ENCODE measurements around the gene RTCB. TPM values are rescaled to one million over a fixed set of nuclear protein-coding genes. Genes with fewer than 3 reads are reported as not detected.

The RTCB gene
- total and polyA plus RNA-seq, 2 donors from 2014 or later = 69.7 to 82.4 TPM

DNA sequence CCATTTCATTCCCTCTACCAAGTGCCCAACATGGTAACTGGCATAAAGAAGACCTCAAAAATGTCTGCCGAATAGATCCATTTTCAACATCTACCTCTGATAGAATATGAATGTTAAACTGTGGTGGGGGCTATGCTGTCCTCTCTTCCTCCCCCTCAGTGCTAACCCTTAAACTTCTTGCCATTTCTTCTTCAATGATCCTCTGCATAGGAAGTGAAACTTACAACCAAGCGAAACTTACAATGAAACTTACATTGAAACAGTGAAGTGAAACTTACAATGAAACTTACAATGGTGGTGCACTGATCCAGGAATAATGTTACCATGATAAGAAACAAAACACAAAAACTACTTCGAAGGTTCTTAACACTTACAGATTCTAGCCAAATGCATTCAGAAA is 4.7 kb downstream of the RTCB start:
- Histone ChIP-seq H3K27me3 (ENCODE audit: control insufficient read depth, insufficient read depth, low read length) (no peaks in the 10 kb centered on the region), H3K4me1 (ENCODE audit: control insufficient read depth in 2 of 3, insufficient read depth in 2 of 3, low read depth in 1 of 3, low read length in 3 of 3) (peaks cover 0 to 16% (median 8%) of the 10 kb centered on the region in 3 donors), H3K9me3 (ENCODE audit: control insufficient read depth in 2 of 3, insufficient read depth in 1 of 3, low read length in 3 of 3) (no peaks in the 10 kb centered on the region), H3K36me3 (ENCODE audit: control insufficient read depth in 2 of 3, insufficient read depth in 3 of 3, low read length in 3 of 3) (peaks cover 9 to 32% (median 22%) of the 10 kb centered on the region in 3 donors), H3K9ac (ENCODE audit: low read length in 3 of 3) (no peak overlapping the region), H3K4me3 (ENCODE audit: low read length in 3 of 3) (no peak overlapping the region), H3K27ac (ENCODE audit: low read depth in 2 of 2, low read length in 2 of 2) (no peak overlapping the region)
- no peak for TF ChIP-seq CTCF (IDR thresholded peaks at IDR 0.05; ENCODE audit: borderline replicate concordance, extremely low read depth, insufficient read depth)
- intact Hi-C loops (cut with DNase I) = no loop called here
- no peak for DNase-seq
- no peak for FAIRE-seq

GRCh38 chr22:32404021-32404420 is 8.0 kb downstream of the RTCB start:
- H3K9ac ChIP-seq (ENCODE audit: low read length in 3 of 3) = no peak overlapping the region
- TF ChIP-seq CTCF (IDR thresholded peaks at IDR 0.05; ENCODE audit: borderline replicate concordance, extremely low read depth, insufficient read depth) = no peak
- H3K27ac ChIP-seq (ENCODE audit: low read depth in 2 of 2, low read length in 2 of 2) = no peak overlapping the region
- H3K4me1 ChIP-seq (ENCODE audit: control insufficient read depth in 2 of 3, insufficient read depth in 2 of 3, low read depth in 1 of 3, low read length in 3 of 3) = peaks cover 0 to 6% (median 0%) of the 10 kb centered on the region in 3 donors
- intact Hi-C loops (cut with DNase I) = no loop called here
- H3K27me3 ChIP-seq (ENCODE audit: control insufficient read depth, insufficient read depth, low read length) = no peaks in the 10 kb centered on the region
- DNase-seq (no peak), FAIRE-seq (no peak)
- no peaks in the 10 kb centered on the region for H3K9me3 ChIP-seq (ENCODE audit: control insufficient read depth in 2 of 3, insufficient read depth in 1 of 3, low read length in 3 of 3)
- H3K4me3 ChIP-seq (ENCODE audit: low read length in 3 of 3) = no peak overlapping the region
- H3K36me3 ChIP-seq (ENCODE audit: control insufficient read depth in 2 of 3, insufficient read depth in 3 of 3, low read length in 3 of 3) = peaks cover 18 to 58% (median 40%) of the 10 kb centered on the region in 3 donors

GRCh38 chr22:32401486-32401885 is 10.6 kb downstream of the RTCB start:
- intact Hi-C loops (cut with DNase I) = no loop called here

More at GRCh38 chr22:32401486-32401885, 10.6 kb downstream of the RTCB start:
- Histone ChIP-seq H3K9me3 (ENCODE audit: control insufficient read depth in 2 of 3, insufficient read depth in 1 of 3, low read length in 3 of 3) (no peaks in the 10 kb centered on the region), H3K4me1 (ENCODE audit: control insufficient read depth in 2 of 3, insufficient read depth in 2 of 3, low read depth in 1 of 3, low read length in 3 of 3) (no peaks in the 10 kb centered on the region), H3K27ac (ENCODE audit: low read depth in 2 of 2, low read length in 2 of 2) (no peak overlapping the region), H3K36me3 (ENCODE audit: control insufficient read depth in 2 of 3, insufficient read depth in 3 of 3, low read length in 3 of 3) (peaks cover 17 to 59% (median 43%) of the 10 kb centered on the region in 3 donors), H3K4me3 (ENCODE audit: low read length in 3 of 3) (no peak overlapping the region), H3K9ac (ENCODE audit: low read length in 3 of 3) (no peak overlapping the region), H3K27me3 (ENCODE audit: control insufficient read depth, insufficient read depth, low read length) (no peaks in the 10 kb centered on the region)
- DNase-seq (no peak), FAIRE-seq (no peak)
- TF ChIP-seq CTCF (IDR thresholded peaks at IDR 0.05; ENCODE audit: borderline replicate concordance, extremely low read depth, insufficient read depth) = no peak
